ENCODE results near the gene CRYBA2. TPM values are rescaled to one million over a fixed set of nuclear protein-coding genes. Genes with fewer than 3 reads are reported as not detected.

Gene CRYBA2
- total RNA-seq, 1 donor from 2014 or later: not detected

GRCh38 chr2:219030177-219030940 lies 37.1 kb upstream of the CRYBA2 start:
- H3K27ac Mint-ChIP-seq: no peak overlapping the region
- DNase-seq (ENCODE audit: low spot score in 2 of 2, unreplicated experiment in 2 of 2): no peak
- peaks cover 81% of the 10 kb centered on the region for H3K27me3 Mint-ChIP-seq (ENCODE audit: low read depth)
- peaks cover 3% of the 10 kb centered on the region for H3K4me1 Mint-ChIP-seq
- no peak overlapping the region for H3K4me3 Mint-ChIP-seq
- H3K36me3 Mint-ChIP-seq: no peaks in the 10 kb centered on the region
- TF ChIP-seq, protein P1, sequence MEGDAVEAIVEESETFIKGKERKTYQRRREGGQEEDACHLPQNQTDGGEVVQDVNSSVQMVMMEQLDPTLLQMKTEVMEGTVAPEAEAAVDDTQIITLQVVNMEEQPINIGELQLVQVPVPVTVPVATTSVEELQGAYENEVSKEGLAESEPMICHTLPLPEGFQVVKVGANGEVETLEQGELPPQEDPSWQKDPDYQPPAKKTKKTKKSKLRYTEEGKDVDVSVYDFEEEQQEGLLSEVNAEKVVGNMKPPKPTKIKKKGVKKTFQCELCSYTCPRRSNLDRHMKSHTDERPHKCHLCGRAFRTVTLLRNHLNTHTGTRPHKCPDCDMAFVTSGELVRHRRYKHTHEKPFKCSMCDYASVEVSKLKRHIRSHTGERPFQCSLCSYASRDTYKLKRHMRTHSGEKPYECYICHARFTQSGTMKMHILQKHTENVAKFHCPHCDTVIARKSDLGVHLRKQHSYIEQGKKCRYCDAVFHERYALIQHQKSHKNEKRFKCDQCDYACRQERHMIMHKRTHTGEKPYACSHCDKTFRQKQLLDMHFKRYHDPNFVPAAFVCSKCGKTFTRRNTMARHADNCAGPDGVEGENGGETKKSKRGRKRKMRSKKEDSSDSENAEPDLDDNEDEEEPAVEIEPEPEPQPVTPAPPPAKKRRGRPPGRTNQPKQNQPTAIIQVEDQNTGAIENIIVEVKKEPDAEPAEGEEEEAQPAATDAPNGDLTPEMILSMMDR (IDR thresholded peaks at IDR 0.05; ENCODE audit: unreplicated experiment): no peak
- no peaks in the 10 kb centered on the region for H3K9me3 Mint-ChIP-seq

DNA sequence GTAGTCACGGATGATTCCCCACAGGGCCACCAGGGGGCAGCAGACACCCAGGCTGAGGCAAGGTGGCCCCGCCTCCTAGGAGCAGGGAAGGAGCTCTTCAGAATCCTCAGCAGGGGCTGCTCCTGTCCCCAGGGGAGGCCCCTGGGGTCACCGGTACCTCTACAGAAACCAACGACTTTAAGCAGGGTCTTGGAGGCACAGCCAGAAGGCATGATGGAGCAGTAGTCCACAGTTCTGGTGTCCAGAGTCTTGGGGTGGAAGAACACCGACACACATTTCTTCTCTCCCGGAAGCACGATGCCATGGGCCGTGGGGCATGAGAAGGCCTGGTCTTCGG lies 36.6 kb upstream of the CRYBA2 start:
- Mint-ChIP-seq H3K27me3 (ENCODE audit: low read depth) (peaks cover 81% of the 10 kb centered on the region), H3K27ac (no peak overlapping the region)

DNA sequence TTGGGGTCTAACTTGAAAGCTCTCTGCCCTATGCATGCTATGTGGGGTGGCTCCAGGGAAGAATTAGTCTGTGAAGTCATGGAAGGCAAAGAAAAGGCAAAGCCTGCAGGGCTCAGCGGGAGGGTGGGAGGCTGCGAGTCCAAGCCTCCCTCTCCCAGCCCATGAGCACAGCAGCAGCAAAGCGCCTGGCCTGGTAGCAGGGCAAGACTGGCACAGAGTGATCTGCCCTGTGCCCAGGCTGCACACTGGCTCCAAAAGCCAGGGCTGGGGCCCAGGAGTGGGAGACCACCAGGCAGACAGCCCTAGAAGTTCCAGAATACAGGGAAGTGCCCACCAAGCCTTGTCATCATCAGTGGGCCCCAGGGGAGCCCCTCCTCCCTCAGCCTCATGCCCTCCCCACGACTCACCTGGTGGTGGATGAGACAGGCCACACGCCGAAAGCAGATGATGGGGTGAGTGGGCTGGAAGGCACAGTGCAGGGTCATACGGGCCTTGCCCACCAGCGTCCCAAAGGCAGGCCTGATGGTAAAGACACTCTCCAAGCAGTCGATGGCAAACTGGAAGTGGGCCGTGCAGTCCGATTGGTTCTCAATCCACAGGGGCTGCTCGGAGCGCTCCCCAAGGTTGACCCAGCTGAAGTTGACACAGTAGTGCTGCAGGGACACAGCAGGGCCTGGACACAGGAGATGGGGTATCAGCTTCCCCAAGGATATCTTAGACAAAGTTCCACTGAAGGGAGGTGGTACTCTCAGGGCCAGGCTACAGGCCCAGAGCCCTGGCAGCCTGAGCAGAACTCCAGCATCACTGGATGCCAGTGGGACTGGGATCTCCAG lies 36.0 kb upstream of the CRYBA2 start:
- no peak for DNase-seq (ENCODE audit: low spot score in 2 of 2, unreplicated experiment in 2 of 2)
- H3K36me3 Mint-ChIP-seq: no peaks in the 10 kb centered on the region
- H3K4me3 Mint-ChIP-seq: no peak overlapping the region
- H3K9me3 Mint-ChIP-seq: no peaks in the 10 kb centered on the region
- peaks cover 3% of the 10 kb centered on the region for H3K4me1 Mint-ChIP-seq
- no peak overlapping the region for H3K27ac Mint-ChIP-seq
- peaks cover 79% of the 10 kb centered on the region for H3K27me3 Mint-ChIP-seq (ENCODE audit: low read depth)
- TF ChIP-seq, protein P1 (IDR thresholded peaks at IDR 0.05; ENCODE audit: unreplicated experiment): no peak

More for the DNA sequence above, 36.6 kb upstream of the CRYBA2 start:
- TF ChIP-seq, protein P1 (IDR thresholded peaks at IDR 0.05; ENCODE audit: unreplicated experiment): peak; percentile 98
- no peaks in the 10 kb centered on the region for H3K36me3 Mint-ChIP-seq
- DNase-seq (ENCODE audit: low spot score in 2 of 2, unreplicated experiment in 2 of 2): peak; percentile 72 to 88
- no peaks in the 10 kb centered on the region for H3K9me3 Mint-ChIP-seq
- H3K4me3 Mint-ChIP-seq: no peak overlapping the region
- H3K4me1 Mint-ChIP-seq: peaks cover 3% of the 10 kb centered on the region

- no peak for DNase-seq (ENCODE audit: low spot score in 2 of 2, unreplicated experiment in 2 of 2)
- Mint-ChIP-seq H3K4me3 (no peak overlapping the region), H3K9me3 (no peaks in the 10 kb centered on the region), H3K36me3 (no peaks in the 10 kb centered on the region), H3K27ac (no peak overlapping the region), H3K4me1 (peaks cover 3% of the 10 kb centered on the region), H3K27me3 (ENCODE audit: low read depth) (peaks cover 71% of the 10 kb centered on the region)
- TF ChIP-seq, protein P1 (IDR thresholded peaks at IDR 0.05; ENCODE audit: unreplicated experiment): no peak
These were observed 34.9 kb upstream of the CRYBA2 start for GRCh38 chr2:219028141-219028540.

- H3K36me3 Mint-ChIP-seq: no peaks in the 10 kb centered on the region
- H3K27me3 Mint-ChIP-seq (ENCODE audit: low read depth): peaks cover 69% of the 10 kb centered on the region
- no peak overlapping the region for H3K27ac Mint-ChIP-seq
- no peak overlapping the region for H3K4me3 Mint-ChIP-seq
- TF ChIP-seq, protein P1 (IDR thresholded peaks at IDR 0.05; ENCODE audit: unreplicated experiment): no peak
- peaks cover 3% of the 10 kb centered on the region for H3K4me1 Mint-ChIP-seq
- DNase-seq (ENCODE audit: low spot score in 2 of 2, unreplicated experiment in 2 of 2): no peak
- no peaks in the 10 kb centered on the region for H3K9me3 Mint-ChIP-seq
These were observed 34.4 kb upstream of the CRYBA2 start for GRCh38 chr2:219027511-219028055.
